Stimulated activated CD8-positive, alpha-beta memory T cell treated with anti-CD3 and anti-CD28 coated beads, Interleukin-12 subunit alpha, Interleukin-12 subunit beta, amount 100 ng/mL, for 1 hour (primary cell): ENCODE results near the gene TBX2.

Experiments used
- DNase-seq: peaks from one replicate; pipeline ENCODE4 v3.0.0-alpha.2; 2020; ENCODE audit warnings: low read depth

TBX2 gene

DNA sequence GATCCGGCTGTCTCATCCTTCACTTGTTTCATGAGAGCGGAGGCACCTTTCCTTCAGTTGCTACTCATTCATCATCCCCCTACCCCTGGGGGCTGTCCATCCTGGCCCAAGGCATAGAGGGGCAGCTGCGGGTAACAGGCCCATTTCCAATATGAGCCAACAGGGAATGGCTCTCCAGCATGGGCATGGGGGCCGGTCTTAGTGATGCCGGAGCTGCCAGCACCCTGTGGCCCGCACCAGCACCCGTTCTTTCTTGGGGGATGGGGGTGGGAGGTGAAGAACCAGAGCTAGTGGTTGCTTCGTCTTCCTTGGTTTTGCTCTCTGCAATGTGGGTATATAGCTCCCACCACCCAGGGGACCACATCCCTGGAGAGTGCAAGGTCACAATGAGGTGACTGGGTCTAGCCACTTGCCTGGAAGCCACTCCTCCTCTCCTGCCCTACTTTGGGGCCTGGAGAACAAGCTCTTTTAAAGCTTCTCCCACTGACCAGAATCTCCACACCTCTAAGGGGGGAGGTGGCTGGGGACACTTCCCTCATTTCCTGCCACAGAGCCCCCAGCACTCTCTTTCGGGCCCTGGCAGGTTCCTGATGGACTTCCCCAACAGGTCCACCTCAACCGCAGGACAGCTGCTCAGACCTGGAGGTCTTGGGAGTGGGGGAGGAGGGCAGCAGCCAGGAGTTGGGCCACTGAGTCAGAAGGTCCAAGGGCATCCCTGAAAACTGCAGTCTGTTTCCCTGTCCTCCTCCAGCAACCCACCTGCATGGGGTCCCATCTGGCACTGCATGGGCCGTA is 11.9 kb upstream of the TBX2 start:
- no peak for DNase-seq

DNA sequence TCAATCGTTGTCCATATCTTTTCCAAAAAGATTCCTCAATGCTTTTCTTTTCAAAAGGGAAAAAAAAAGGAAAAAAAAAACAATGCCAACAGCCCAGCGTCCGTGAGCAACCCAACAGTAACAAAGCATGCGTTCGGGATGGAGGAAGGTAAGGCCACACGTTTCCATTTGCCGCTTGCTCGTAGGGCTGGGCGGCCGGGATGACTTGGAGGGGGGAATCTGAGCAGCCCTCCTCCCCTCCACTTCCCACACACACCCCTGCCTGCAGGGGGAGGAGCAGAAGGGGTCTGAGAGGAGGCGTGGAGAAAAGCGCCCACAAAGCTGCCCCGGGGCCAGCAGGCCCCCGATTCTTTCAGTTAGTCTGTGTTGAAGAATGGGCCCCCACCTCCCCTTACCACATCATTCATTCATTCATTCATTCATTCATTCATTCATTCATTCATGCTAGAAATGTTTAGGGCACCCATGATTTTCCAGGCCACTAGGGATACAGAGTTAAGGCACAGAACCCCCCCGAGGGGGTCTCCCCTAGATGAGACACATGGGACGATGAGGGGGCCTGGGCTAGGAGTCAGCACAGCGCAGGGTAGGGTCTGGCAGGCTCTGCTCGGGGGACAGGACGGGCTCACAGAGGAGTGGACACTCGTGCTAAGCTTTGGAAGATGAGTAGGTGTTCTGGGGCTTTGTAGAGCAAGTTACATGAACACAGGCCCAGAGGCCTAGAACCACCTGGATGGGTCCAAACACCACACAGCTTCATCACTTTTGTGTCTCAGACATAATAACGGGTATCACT is 10.9 kb upstream of the TBX2 start:
- no peak for DNase-seq

DNA sequence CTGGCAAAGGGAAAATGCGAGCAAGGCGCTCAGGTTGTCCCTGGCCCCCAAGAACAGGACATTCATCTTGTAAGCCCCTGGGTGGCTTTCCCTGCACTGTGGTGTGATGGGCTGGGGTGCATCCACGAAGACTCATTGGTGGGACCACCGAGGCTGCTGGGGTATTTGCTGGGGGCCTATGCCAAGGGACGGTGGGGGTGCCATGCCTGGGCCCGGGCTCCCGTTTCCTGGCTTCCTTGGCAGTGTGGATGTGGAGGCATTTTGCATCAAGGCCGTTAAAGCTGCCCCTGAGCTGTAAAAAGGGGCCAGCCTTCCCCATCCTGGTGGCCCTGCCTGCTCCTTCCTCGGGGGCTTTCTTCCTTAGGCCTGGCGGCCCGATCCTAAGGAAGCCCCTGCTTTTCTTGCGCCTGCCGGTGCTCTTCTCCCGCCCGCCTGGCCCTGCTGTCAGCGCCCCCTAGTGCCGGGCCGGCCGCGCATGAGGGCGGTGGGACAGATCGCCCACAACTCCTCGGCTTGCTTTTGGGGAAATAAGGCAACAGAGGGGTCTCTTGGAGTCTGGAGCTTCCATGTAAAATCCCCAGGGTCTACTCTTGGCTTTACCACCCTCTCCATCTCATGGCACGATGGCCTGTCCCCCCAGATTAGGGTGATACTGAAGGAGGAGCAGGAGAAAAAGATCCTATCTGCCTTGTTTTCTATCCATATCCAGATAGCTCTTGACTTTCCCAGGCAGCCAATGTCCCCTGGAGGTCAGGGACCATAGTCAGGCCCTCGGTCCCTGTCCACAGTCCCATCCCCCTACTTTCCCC is 9.8 kb upstream of the TBX2 start:
- no peak for DNase-seq

DNA sequence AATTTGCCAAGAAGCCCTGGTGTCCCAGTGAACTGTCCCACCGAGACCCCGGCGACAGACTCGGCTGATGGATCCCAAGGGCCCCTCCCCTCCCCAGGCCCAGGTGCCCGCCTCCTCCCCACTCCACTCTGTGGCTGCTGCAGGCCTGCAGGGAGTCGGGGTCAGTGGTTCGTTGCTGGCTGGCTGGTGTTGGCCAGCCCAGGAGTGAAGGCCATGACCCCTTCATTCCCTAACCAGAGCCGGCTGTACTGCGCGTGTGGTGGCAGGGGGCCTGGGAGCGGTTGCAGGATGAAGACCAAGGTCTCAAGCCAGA is 9.2 kb upstream of the TBX2 start:
- no peak for DNase-seq

DNA sequence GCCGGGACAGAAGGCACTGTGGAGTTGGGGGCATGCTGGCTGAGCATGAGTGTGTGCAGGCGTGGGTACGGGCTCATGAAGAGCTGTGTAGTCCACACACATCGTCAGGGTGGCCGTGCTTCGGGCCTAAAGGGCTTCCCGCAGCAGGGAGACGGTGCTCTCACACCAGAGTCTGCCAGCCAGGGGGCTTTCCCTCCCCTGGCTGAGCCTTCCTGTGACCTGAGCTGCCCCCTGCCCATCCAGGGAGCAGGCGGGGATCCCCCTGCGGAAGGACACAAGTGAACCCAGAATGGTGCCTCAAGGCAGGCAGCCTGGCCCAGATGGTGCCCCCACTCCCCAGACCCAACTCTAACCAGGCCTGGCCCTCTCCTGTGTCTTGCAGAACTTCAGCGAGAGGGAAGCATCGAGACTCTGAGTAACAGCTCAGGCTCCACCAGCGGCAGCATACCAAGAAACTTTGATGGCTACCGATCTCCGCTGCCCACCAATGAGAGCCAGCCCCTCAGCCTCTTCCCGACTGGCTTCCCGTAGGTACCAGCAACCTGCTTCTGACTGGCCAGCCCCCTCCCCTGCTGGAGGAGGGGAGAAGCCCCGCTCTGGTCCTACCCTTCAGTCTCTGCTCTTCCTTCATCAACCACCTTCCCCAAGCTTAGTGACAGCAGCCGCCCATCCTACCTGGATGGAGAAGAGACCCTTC is 7.9 kb upstream of the TBX2 start:
- DNase-seq: no peak

DNA sequence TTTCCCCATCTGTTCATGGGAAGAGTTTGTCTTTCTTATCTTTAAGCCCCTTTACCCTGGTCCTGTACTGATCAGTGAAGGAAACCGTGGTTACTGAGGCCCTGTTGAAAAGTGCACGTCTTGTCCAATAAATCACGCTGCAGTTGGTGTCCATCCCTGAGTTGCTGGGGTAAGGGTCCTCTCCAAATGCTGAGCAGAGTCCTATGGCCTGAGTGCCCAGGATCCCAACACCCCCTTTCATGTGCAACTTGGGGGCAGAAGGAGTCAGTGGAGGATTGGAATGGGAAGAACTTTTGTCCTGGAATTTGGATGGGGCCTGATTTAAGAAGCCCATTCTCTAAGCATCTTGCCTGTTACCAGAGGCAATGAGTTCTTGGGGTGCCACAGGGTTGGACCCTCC is 7.0 kb upstream of the TBX2 start:
- DNase-seq: no peak

DNA sequence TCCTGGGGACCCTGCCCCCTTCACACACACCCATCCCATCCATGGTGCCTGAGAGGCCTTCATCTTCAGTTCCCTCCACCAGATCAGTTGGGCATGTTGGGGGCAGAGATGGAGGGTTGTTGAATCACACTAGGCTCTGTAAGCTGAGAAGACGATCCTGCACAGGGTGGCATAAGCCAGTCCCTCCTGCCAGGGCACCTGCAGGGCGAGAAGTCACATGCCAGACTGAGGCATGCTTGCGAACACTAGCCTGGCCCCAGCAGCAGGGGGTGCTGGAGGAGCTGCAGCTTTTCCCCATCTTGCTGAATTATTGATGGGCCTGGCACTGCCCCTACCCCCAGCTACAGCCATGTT is 6.1 kb upstream of the TBX2 start:
- DNase-seq: no peak

DNA sequence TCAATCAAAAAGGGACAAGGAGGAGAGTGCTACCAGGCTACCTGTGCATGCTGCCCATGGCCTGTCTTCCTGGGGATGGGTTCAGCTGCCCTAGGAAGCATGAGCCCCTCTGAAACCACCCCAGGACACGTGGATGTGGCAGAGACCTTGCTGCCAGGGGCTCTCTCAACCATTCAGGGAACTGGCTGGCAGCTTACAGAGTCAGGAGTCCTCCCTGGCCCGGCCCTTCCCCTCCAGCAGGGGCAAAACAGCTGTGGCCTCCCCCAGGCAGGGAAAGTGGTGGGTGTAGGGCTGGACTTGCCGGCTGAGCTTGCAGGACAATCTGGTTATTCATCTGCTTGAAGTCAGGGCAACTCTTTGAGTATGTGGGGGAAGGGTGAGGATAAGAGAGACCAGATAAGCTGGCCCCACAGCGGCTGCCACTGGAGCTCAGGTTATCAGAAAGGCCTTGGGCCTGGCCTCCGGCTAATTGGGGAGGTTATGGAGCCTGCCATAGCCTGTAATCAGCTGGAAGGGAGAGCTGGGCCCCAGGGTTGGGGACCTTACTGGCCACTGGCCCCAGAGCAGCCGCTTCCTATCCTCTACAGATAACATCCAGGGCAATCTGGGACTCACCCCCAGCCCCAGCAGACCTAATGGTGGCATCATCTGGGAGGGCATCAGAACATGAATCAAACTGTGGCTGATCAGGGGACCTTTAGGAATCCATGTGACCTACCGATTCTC is 5.6 kb upstream of the TBX2 start:
- DNase-seq: no peak

DNA sequence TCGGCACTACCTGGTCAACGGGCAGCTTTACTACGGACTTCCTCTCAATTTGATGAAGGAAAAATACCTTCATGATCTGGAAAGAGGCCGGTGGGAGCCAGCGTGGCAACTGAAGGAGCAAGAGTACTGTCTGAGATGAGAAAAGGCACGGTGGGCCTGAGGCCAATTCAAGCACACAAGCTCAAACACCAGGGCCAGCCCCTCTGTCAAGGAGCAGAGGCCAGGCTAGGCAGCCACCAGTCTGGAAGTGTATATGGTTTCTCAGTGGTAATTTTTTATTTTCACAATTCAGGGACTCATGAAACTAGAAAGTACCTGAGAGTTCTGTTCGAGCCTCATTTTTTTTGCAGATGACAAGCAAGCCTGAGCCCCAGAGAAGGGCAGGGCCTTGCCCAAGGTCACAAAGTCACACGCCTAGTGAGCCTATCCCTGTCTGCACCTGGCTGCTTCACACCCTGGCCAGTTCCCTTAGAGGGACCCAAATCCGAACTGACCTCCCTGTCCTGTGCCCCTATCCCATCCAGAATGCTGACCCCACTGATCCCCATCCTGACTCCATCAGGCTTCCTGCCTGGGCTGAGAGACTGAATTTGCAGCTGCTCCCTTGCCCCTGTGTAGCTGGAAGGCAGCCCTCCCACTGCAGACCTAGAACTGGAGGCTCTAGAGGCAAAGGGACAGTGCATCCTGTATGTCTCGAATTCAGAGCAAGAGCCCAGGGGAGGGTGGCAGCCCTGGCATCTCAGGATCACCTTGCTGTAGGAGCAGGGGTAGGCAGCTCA is 4.8 kb upstream of the TBX2 start:
- DNase-seq: no peak

DNA sequence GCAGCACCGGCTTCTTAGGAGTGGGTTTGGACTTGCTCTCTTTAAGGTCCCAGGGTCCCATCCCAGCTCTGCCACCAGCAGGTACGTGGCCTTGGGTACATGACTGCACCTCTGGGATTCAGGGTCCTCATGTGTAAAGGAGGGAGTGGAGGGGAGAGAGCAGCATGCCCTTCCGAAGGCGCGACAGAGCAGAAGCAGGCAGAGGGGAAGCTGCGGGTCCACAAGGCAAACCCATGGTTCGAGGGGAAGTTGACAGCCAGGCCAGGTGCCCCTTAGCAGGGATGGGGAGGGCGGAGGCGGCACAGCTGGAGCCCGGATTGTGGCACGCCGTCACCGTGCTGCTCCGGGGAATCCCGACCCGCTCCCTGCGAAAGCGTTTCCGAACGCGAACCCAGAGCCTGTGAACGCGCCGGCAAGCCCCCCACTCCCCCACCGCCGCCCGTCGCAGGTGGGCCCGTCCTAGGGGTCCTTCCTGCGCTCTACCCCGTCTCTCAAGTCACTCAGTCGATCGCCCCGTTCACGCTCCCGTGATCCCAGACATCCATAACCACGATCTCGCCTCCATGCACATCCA is 4.1 kb upstream of the TBX2 start:
- DNase-seq: no peak

DNA sequence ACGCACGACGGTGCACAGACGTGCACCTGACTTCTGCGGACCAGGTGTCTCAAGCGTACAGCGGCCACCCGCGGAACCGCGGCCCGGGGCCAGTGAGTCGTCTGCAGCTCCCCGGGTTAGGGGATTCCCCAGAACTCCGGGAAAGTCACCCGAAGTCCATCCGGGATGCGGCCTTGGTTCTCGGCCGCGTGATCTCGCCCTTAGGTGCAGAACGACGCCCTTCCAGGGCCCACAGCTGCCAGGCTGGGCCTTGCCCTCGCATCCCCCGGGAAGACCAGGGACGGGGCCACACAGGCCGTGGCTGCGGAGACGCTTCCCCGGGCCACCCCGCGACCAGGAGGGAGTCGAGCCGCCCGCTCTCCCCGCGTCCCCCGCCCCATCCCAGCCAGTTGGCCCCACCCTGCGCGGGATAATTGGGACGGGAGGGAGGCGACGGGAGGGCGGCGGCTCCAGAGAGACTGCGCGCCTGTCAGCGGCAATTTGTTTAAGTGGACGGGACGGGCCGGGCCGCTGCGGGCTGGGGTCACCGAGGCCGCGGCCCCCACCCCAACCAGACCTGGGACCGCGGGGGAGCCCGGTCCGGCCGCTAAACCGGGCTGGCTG is 3.6 kb upstream of the TBX2 start:
- DNase-seq: no peak

DNA sequence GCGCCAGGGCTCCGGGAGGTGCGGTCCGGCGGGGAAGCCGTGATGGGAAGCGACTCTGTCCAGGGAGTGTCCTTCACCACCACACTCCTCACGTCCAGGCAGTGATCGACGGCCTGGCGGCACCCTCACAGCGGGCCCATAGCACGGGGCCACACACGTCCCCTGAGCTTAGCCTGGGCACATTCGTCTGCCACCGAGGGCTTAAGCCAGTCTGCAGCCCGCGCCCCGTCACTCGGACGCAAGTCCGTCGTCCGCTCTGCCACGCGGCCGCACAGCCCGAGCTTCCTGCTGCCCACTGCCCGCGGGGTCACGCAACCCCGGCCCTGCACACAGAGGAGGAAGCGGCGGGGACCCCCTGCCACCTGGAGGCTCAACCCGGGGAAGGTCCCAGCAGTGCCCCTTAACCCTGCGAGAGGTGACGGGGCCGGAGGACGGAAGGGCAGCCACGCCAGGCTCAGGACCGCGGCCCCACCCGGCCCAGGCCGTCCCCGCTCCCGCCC is 3.0 kb upstream of the TBX2 start:
- no peak for DNase-seq

DNA sequence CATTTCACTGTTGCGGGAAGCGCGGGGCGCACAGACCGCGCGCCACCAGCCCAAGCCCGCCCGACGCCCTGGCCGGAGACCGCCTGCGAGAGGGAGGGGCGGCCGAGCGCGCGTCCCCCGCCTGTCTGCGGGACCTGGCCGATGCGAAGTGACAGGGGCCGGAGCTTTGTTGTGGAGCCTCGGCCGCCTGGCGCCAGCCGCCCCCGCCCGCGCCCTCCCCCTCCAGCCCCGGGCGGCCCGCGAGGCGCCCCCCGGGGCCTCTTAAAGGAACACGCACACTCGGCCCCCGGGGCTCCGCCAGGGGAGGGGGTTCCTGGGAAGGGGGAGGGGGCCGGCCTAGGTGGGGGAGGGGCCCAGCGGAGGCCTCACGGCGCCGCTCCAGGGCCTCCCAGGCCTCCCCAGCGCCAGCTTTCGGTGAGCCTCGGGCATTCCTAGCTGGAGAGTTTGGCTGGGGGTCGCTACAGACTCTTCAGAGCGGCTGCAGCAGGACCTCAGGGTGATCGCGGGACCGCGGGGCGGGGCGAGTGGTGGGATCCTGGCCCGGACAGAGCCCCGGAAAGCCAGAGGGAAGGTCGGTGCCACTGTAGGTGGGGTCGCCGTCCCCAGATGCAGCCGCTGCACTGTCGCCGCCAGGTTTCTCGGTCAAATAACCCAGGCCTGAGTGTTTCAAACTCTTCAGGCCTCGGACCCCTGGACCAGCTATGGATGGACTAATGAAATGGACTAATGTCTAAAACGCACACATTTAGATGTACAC is 2.4 kb upstream of the TBX2 start:
- no peak for DNase-seq

DNA sequence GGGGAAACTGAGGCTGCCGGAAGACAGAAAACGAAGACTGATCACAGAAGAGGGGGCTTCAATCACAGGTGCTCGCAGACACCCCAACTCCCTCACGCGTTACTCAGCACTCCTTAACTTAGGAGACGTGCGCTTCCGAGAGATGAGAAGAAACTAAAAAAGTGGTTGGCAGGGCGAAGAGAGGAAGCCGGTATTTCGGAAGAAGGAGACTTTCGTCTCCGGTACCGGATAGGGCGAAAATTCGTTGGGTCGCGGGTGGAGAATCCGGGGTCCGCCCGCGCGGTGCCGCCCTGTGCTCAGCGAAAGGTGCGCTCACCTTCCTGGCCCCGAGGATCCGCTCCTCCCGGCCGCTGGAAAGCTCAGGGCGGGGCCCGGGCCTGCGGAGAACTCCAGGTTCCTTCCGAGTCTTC is 917 bp upstream of the TBX2 start:
- no peak for DNase-seq

DNA sequence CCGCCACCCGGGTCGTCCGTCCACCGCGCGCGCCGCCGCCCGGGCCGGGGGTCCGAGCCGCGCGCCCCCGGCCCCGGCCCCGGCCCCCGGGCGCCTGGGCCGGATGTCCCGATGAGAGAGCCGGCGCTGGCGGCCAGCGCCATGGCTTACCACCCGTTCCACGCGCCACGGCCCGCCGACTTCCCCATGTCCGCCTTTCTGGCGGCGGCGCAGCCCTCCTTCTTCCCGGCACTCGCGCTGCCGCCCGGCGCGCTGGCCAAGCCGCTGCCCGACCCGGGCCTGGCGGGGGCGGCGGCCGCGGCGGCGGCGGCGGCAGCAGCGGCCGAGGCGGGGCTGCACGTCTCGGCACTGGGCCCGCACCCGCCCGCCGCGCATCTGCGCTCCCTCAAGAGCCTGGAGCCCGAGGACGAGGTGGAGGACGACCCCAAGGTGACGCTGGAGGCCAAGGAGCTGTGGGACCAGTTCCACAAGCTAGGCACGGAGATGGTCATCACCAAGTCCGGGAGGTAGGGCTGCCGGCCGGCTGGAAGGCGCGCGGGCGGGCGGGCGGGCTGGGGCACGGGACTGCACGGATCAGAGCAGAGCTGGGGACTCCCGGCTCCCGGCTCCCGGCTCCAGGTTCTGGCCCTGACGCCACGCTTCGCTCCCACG is 548 bp downstream of the TBX2 start:
- DNase-seq: no peak

DNA sequence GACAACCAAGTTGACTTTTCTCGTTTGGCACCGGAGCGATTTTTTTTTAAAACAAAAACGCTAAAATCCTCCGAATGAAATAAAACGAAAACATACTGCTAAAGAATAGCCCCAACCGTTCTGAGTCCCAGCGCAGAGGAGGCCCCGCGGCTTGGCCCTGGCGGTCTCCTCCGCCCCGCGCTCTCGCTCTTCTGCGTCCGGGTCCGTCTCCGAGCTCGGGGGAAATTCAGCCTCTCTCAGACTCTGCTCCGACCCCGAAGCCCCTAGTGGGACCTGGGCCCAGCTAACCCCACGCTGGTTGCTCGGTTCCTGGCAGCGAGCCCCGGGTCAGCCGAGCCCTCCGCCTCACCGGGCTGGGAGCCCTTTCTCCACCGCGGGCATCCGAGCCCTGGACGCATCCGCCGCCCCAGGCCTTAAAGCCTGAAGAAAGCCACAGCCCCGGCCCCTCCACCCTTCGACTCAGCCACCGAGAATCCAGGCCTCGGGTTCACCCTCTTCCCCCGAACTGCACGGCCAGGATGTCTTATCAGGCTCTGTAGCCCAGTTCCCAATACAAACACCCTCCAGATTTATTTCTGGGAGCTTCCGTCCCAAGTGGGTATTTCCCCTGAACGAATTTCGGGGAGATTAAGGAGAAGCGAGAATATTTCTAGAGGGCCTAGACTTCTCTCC is 1.2 kb downstream of the TBX2 start:
- no peak for DNase-seq

DNA sequence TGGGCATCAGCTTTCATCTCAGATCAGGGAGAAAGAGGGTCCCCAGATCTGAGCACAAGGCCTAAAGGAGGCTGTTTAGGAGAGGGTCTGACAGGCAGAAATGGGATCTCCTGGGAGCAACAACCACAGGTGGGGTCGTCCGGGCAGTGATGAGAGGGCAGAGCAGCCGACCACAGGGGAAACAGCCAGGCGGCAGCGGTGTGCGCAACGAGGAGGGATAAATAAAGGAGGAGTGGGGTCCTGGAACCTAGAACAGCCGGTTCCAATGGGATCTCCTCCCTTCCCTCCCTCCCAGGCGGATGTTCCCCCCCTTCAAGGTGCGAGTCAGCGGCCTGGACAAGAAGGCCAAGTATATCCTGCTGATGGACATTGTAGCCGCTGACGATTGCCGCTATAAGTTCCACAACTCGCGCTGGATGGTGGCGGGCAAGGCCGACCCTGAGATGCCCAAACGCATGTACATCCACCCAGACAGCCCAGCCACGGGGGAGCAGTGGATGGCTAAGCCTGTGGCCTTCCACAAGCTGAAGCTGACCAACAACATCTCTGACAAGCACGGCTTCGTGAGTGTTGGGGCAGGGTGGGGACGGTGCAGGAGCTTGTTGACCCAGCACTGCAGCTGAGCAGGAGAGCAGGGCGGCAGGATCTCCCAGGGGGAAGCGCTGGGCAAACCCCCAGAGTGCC is 1.9 kb downstream of the TBX2 start:
- no peak for DNase-seq
